Measurements from ENCODE around the gene NOS1AP. TPM values are rescaled to one million over a fixed set of nuclear protein-coding genes. Genes with fewer than 3 reads are reported as not detected.

The NOS1AP gene
- total RNA-seq, 1 experiment from 2014 or later, result 5.3 TPM

DNA sequence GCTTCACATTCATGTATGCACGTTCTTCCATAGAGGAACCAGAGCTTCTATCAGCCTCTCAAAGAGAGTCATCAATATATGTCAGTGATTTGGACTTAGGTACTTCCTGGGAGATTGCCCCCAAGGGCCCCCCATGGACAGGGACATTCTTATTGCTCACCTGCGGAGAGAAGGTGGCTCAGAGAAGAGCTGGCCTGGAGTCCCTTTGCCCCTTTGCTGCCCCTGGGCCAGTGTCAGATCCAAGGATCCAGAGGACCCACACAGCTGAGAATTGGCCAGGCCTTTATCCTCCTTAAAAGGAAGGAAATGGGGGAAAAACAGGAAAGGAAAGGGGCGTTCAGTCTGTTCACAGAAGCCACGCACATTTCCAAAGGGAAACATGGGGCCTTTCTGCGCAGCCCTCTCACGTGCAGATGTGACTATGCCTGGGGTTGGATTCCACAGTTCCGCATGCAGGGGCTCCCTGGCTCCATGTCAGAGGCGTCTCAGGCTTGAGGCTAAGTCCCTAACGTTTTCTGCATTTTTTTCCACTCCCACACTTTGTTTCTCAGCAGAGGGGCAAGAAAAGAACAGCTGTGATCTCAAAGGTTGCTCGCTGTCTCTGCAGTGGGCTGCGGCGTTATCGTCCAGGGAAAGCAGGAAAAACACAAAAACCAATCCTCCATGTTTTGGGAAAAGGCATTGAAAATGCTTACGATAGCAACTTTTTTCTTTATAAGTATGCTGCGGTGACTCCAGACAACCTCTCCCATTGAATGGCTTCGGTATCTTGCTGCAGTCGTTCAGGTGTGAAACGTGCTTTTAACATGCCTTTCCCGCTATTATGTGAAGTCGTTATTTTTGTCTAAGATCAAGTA lies 318.0 kb downstream of the NOS1AP start:
- no peak overlapping the region for H3K9ac ChIP-seq (ENCODE audit: low read length)
- no peaks in the 10 kb centered on the region for H3K27me3 ChIP-seq (ENCODE audit: insufficient read depth, low read length)
- ChIA-PET POLR2A (no interaction called here), RAD21 (ENCODE audit: low non-redundant PET in 1 of 2, low total read pairs in 2 of 2, uncharacterized antibody in 2 of 2, unreplicated experiment in 2 of 2) (no interaction called here), CTCF (no interaction called here)
- no peaks in the 10 kb centered on the region for H3K9me2 ChIP-seq (ENCODE audit: insufficient read depth)
- intact Hi-C loops (cut with micrococcal nuclease), result no loop called here
- no peak overlapping the region for H3K4me2 ChIP-seq (ENCODE audit: low read length)
- DNase-seq (ENCODE audit: low read depth, low spot score) (no peak), ATAC-seq (no peak)
- H3K4me3 ChIP-seq (replicated peaks in 1 of 2; ENCODE audit: low read depth in 1 of 2, low read length in 2 of 2), result no peak overlapping the region
- no peaks in the 10 kb centered on the region for H3K79me2 ChIP-seq (ENCODE audit: insufficient read depth, low read length)
- no peak overlapping the region for H3K27ac ChIP-seq (ENCODE audit: low read depth, low read length)
- BruUV-seq (replicated peaks), result no TSS peak
- H2AFZ ChIP-seq (ENCODE audit: low read depth, low read length, poor library complexity, severe bottlenecking), result no peak overlapping the region
- no peaks in the 10 kb centered on the region for H3K36me3 ChIP-seq (ENCODE audit: control insufficient read depth in 1 of 2, insufficient read depth in 2 of 2, low read length in 2 of 2)
- no peaks in the 10 kb centered on the region for H4K20me1 ChIP-seq (ENCODE audit: insufficient read depth)
- H3K4me1 ChIP-seq (ENCODE audit: control insufficient read depth in 1 of 2, insufficient read depth in 2 of 2, low read length in 2 of 2), result peaks cover under 1 to 8% of the 10 kb centered on the region in 2 experiments; a peak in 3 of 4 replicates
- TF ChIP-seq YY1 (IDR thresholded peaks at IDR 0.05; ENCODE audit: extremely low read depth, insufficient replicate concordance, low read depth, low read length) (no peak), SIN3A (IDR thresholded peaks at IDR 0.05; ENCODE audit: low read depth) (no peak), SP1 (IDR thresholded peaks at IDR 0.05; ENCODE audit: low read depth) (no peak), TCF7L2 (IDR thresholded peaks at IDR 0.05; ENCODE audit: borderline replicate concordance, extremely low read depth, insufficient read depth, insufficient read length) (no peak), EZH2 (IDR thresholded peaks at IDR 0.05) (no peak), ZFX (IDR thresholded peaks at IDR 0.05) (no peak), POLR2AphosphoS5 (IDR thresholded peaks at IDR 0.05; ENCODE audit: low read depth, low read length) (no peak), JUND (IDR thresholded peaks at IDR 0.05) (no peak)
- TF ChIP-seq, protein P1, sequence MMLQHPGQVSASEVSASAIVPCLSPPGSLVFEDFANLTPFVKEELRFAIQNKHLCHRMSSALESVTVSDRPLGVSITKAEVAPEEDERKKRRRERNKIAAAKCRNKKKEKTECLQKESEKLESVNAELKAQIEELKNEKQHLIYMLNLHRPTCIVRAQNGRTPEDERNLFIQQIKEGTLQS (IDR thresholded peaks at IDR 0.05), result no peak
- TF ChIP-seq, protein P2, sequence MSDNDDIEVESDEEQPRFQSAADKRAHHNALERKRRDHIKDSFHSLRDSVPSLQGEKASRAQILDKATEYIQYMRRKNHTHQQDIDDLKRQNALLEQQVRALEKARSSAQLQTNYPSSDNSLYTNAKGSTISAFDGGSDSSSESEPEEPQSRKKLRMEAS (IDR thresholded peaks at IDR 0.05), result no peak
- TF ChIP-seq, protein P3, sequence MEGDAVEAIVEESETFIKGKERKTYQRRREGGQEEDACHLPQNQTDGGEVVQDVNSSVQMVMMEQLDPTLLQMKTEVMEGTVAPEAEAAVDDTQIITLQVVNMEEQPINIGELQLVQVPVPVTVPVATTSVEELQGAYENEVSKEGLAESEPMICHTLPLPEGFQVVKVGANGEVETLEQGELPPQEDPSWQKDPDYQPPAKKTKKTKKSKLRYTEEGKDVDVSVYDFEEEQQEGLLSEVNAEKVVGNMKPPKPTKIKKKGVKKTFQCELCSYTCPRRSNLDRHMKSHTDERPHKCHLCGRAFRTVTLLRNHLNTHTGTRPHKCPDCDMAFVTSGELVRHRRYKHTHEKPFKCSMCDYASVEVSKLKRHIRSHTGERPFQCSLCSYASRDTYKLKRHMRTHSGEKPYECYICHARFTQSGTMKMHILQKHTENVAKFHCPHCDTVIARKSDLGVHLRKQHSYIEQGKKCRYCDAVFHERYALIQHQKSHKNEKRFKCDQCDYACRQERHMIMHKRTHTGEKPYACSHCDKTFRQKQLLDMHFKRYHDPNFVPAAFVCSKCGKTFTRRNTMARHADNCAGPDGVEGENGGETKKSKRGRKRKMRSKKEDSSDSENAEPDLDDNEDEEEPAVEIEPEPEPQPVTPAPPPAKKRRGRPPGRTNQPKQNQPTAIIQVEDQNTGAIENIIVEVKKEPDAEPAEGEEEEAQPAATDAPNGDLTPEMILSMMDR (IDR thresholded peaks at IDR 0.05 in 2 of 3, conservative IDR thresholded peaks at IDR 0.05 in 1 of 3; ENCODE audit: borderline replicate concordance in 1 of 3, insufficient read depth in 1 of 3, low read depth in 2 of 3, low read length in 2 of 3), result no peak
- H3K9me3 ChIP-seq (ENCODE audit: control insufficient read depth in 1 of 2, insufficient read depth in 1 of 2, low read depth in 1 of 2, low read length in 2 of 2), result no peaks in the 10 kb centered on the region
